OCI-LY3 (cell line): ENCODE data around the gene MAPK13.
A peak's percentile ranks its signal among the peaks of the same experiment; 100 is the strongest.

Source experiments
- H2AFZ ChIP-seq: fragments of 200-600, 300-600 bp; shearing (Covaris generic); 2 replicates; pipeline ENCODE4 v1.6.0; 2014; ENCODE audit warnings: antibody characterized with exemption, low read depth, low read length
- H3K27ac ChIP-seq: fragments of 200-600, 300-600 bp; sonication (generic); 2 replicates; pipeline ENCODE4 v1.5.1; 2014; ENCODE audit warnings: mild to moderate bottlenecking, low read length, moderate library complexity, mixed read lengths
- H3K27me3 ChIP-seq: fragments of 200-600, 300-600 bp; sonication (generic); 2 replicates; pipeline ENCODE4 v1.6.1; 2014; ENCODE audit warnings: low read depth, low read length, mixed read lengths
- H3K36me3 ChIP-seq: fragments of 200-600, 300-600 bp; sonication (generic); replicated peaks from 2 replicates; pipeline ENCODE3; 2014; ENCODE audit warnings: low read depth, low read length, mixed read lengths
- H3K4me1 ChIP-seq: fragments of 300-600, 200-600 bp; sonication (generic); 2 replicates; pipeline ENCODE4 v1.6.1; 2014; ENCODE audit warnings: low read length, mixed read lengths
- H3K4me2 ChIP-seq: fragments of 200-600, 300-600 bp; sonication (generic); 2 replicates; pipeline ENCODE4 v1.6.1; 2014; ENCODE audit warnings: low read length, mixed read lengths
- H3K4me3 ChIP-seq: fragments of 300-600, 200-600 bp; sonication (generic); 2 replicates; pipeline ENCODE4 v1.5.1; 2014; ENCODE audit warnings: antibody characterized with exemption, mild to moderate bottlenecking, low read length, moderate library complexity
- H3K79me2 ChIP-seq: fragments of 300-600, 200-600 bp; shearing (Covaris generic); 2 replicates; pipeline ENCODE4 v1.6.1; 2014; ENCODE audit warnings: mild to moderate bottlenecking, low read length, mixed read lengths
- H3K9ac ChIP-seq: fragments of 300-600, 200-600 bp; shearing (Covaris generic); 2 replicates; pipeline ENCODE4 v1.6.0; 2014; ENCODE audit warnings: mild to moderate bottlenecking, low read length, moderate library complexity
- H3K9me3 ChIP-seq: fragments of 200-600, 300-600 bp; shearing (Covaris generic); 2 replicates; pipeline ENCODE4 v1.6.1; 2014; ENCODE audit warnings: low read length, mixed read lengths; ENCODE audit not compliant: insufficient read depth
- H4K20me1 ChIP-seq: fragments of 200-600, 300-600 bp; sonication (generic); 2 replicates; pipeline ENCODE4 v1.6.1; 2016; ENCODE audit warnings: low read length, mixed read lengths; ENCODE audit not compliant: insufficient read depth
- CTCF ChIP-seq: fragments of 200-600, 300-600 bp; sonication (generic); IDR thresholded peaks from 2 replicates; pipeline ENCODE4 v1.5.1; 2014; ENCODE audit warnings: antibody characterized with exemption, low read length, low read depth
- EZH2phosphoT487 ChIP-seq: fragments of 200-600 bp; shearing (Covaris generic); IDR thresholded peaks from 2 replicates; pipeline ENCODE4 v1.6.1; 2018; ENCODE audit warnings: antibody characterized with exemption, mixed run types, low read depth

MAPK13 gene

GRCh38 chr6:36169023-36170007 lies 39.0 kb downstream of the MAPK13 start:
- TF ChIP-seq CTCF (no peak), EZH2phosphoT487 (no peak)
- Histone ChIP-seq H4K20me1 (no peaks in the 10 kb centered on the region), H3K9me3 (no peaks in the 10 kb centered on the region), H3K27ac (no peak overlapping the region), H3K4me1 (peaks cover 15% of the 10 kb centered on the region), H3K4me2 (no peak overlapping the region), H3K9ac (no peak overlapping the region), H3K27me3 (no peaks in the 10 kb centered on the region; the same call in 1 of the 2 replicates), H2AFZ (no peak overlapping the region), H3K36me3 (no peaks in the 10 kb centered on the region), H3K4me3 (no peak overlapping the region), H3K79me2 (no peaks in the 10 kb centered on the region)

- Histone ChIP-seq H3K4me3 (no peak overlapping the region), H3K9me3 (no peaks in the 10 kb centered on the region), H3K4me2 (no peak overlapping the region), H3K27me3 (no peaks in the 10 kb centered on the region), H3K36me3 (no peaks in the 10 kb centered on the region), H3K9ac (no peak overlapping the region), H3K79me2 (no peaks in the 10 kb centered on the region), H4K20me1 (no peaks in the 10 kb centered on the region), H2AFZ (no peak overlapping the region), H3K4me1 (peaks cover 15% of the 10 kb centered on the region), H3K27ac (no peak overlapping the region)
- TF ChIP-seq CTCF: no peak
- TF ChIP-seq EZH2phosphoT487: no peak
Observed at GRCh38 chr6:36170704-36171103, 40.4 kb downstream of the MAPK13 start.

GRCh38 chr6:36171573-36171972 lies 41.3 kb downstream of the MAPK13 start:
- peaks cover 15% of the 10 kb centered on the region for H3K4me1 ChIP-seq
- peak overlapping the region; percentile 2; the same call in 1 of the 2 replicates for H3K4me2 ChIP-seq

More at GRCh38 chr6:36171573-36171972, 41.3 kb downstream of the MAPK13 start:
- Histone ChIP-seq H4K20me1 (no peaks in the 10 kb centered on the region), H2AFZ (no peak overlapping the region), H3K27ac (no peak overlapping the region), H3K9ac (no peak overlapping the region), H3K27me3 (no peaks in the 10 kb centered on the region), H3K36me3 (no peaks in the 10 kb centered on the region), H3K4me3 (no peak overlapping the region), H3K79me2 (no peaks in the 10 kb centered on the region), H3K9me3 (no peaks in the 10 kb centered on the region)
- TF ChIP-seq EZH2phosphoT487: no peak
- TF ChIP-seq CTCF: no peak
